HUES64 (cell line): ENCODE data around the gene MSI2.

Experiments
- H3K27ac ChIP-seq: 2 replicates; pipeline ENCODE4 v1.7.0; 2013; ENCODE audit warnings: low read depth, low read length, inconsistent platforms
- H3K27me3 ChIP-seq: 2 replicates; pipeline ENCODE4 v1.6.1; 2013; ENCODE audit warnings: mild to moderate bottlenecking, low read length; ENCODE audit not compliant: insufficient read depth
- H3K36me3 ChIP-seq: 2 replicates; pipeline ENCODE4 v1.6.1; 2013; ENCODE audit warnings: mild to moderate bottlenecking, low read length; ENCODE audit not compliant: insufficient read depth
- H3K4me1 ChIP-seq: 2 replicates; pipeline ENCODE4 v1.6.1; 2013; ENCODE audit warnings: mild to moderate bottlenecking, low read length, moderate library complexity; ENCODE audit not compliant: insufficient read depth
- H3K4me3 ChIP-seq: 2 replicates; pipeline ENCODE4 v1.5.1; 2013; ENCODE audit warnings: mild to moderate bottlenecking, low read length, moderate library complexity
- H3K9ac ChIP-seq: 2 replicates; pipeline ENCODE4 v1.6.1; 2013; ENCODE audit warnings: mild to moderate bottlenecking, low read depth, low read length
- H3K9me3 ChIP-seq: 2 replicates; pipeline ENCODE4 v1.6.1; 2013; ENCODE audit warnings: low read depth, low read length; ENCODE audit not compliant: insufficient read depth
- WGBS: fragments of 150-250, 120-280 bp; methylation state at CpG from one replicate; pipeline ENCODE4 v1.1.7; 2013; ENCODE audit warnings: missing lambda C conversion rate; 5-methylcytosine and 5-hydroxymethylcytosine counted together

Gene MSI2

DNA sequence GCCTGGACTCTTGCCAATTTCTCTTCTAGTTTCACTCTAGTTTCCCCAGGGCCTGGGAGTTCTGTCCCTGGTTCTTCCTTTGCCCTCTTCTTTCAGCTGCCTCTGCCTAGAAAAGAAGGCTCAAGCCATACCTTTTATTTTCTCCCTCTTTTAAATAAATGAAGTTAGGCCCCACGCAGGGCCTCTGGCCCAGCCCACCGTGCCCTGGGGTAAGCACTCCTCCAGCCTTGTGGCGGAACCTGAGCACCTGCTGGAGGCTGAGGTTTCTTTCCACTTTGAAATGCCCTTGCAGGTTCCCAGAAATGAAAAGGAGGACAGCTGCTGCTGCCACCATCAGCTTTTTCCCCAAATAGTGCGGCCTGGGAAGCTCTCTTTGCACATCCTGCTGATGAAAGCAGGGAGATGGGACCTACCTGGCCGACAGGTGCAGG lies 349.4 kb downstream of the MSI2 start:
- Histone ChIP-seq H3K4me3 (no peak overlapping the region), H3K9me3 (no peaks in the 10 kb centered on the region), H3K4me1 (peaks cover 41% of the 10 kb centered on the region), H3K27me3 (no peaks in the 10 kb centered on the region), H3K9ac (no peak overlapping the region), H3K36me3 (no peaks in the 10 kb centered on the region), H3K27ac (0 out of 2 replicates have a peak overlapping the region, but pooled peaks have one; percentile 13)
- 82% methylated on average over 5 of the region's 5 CpGs for WGBS

DNA sequence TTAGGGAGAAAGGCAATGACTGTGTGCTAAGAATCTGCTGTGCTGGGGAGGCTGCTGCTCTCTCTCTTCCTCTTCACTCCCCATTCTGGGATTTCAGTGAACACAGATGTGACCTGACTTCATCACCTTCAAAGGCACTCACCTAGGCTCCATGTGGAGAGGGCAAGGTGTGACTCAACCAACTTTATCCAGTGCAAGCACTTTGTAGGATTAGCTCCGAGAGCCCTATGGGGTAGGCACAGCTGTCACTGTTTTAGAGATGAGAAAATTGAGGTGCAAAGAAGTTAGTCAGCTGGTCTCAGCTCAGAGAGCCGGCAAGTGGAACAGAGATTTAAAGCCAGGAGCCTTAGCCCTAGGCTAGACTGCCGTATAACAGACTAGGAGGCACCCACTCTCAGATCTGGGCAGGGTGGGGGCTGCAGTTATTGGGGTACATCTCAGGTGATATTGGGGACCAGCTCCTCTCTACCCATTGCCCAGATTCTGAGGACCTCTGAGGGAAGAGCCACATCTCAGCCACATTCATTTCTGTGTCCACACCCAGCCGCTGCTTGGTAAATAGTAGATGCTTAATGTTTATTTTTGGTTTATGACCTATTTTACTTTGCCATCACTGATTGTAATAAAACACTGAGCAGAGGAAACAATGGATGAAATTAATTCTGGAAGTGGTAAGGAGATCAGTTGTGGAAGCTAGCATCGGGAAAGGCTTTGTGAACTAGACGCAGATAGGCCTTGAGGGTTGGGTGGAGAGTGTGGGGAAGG lies 350.0 kb downstream of the MSI2 start:
- no peak overlapping the region for H3K27ac ChIP-seq

DNA sequence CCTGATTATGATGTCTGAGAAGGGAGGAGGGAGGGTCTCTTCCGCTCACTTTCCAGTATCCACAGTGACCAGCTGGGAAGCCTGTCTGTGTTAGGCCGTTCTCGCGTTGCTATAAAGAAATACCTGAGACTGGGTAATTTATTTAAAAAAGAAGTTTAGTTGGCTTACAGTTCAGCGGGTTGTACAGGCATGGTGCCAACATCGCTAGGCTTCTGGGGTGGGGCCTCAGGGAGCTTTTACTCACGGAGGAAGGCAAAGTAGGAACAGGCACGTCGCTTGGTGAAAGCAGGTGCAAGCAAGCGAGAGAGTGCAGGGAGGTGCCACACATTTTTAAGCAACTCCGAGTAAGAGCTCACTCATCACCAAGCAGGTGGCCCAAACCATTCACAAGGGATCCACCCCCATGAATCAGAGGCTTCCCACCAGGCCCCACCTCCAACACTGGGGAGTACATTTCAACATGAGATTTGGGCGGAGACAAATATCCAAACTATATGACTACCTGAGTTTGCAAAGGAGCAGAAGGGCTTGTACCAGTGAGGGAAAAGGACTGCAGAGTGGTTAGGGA lies 351.3 kb downstream of the MSI2 start:
- peak overlapping the region; percentile 67 for H3K27ac ChIP-seq
- WGBS: 87% methylated on average over 12 of the region's 12 CpGs
- H3K4me3 ChIP-seq: no peak overlapping the region
- H3K27me3 ChIP-seq: no peaks in the 10 kb centered on the region
- no peaks in the 10 kb centered on the region for H3K9me3 ChIP-seq
- H3K4me1 ChIP-seq: peaks cover 43% of the 10 kb centered on the region
- no peaks in the 10 kb centered on the region for H3K36me3 ChIP-seq
- 0 out of 2 replicates have a peak overlapping the region, but pooled peaks have one; percentile 12 for H3K9ac ChIP-seq

More for the DNA sequence above, 350.0 kb downstream of the MSI2 start:
- H3K4me1 ChIP-seq: peaks cover 41% of the 10 kb centered on the region
- no peaks in the 10 kb centered on the region for H3K9me3 ChIP-seq
- H3K9ac ChIP-seq: no peak overlapping the region
- no peaks in the 10 kb centered on the region for H3K36me3 ChIP-seq
- H3K27me3 ChIP-seq: no peaks in the 10 kb centered on the region
- 92% methylated on average over 6 of the region's 6 CpGs for WGBS
- no peak overlapping the region for H3K4me3 ChIP-seq

DNA sequence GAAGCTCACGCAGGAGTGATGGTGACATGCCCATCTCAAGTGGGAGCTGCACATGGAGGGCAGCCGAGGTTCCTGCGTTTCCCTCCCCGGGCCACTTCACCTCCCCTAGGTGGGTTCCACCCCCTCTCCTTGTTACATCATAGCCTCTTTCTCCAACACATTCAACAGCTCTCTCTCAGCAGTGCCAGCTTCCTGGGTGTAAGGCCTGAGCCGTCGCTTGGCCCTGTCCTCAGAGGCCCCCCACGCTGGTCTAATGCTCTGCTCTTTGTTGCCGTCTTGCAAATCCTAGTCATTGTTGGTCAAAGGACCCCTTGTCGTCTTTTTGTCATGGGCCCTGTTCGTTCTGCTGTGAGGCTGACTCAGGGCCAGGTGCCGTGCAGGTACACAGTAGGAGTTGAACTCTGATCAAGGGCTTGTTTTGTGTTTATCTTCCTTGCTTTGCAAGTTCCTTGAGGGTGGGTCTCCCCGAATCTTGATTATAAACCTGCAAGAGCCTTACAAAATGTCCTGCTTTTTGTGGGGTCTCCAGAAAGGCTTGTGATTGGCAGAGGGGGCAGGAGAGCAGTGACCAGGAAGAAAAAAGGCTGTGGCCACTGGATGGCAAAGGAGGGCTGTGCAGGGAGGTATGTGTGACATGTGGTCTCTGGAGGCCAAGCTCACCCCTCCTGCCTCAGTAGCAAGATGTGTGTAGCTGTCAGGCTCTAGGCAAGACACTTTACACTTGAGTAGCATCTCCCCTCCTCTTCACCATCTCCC lies 352.2 kb downstream of the MSI2 start:
- Histone ChIP-seq H3K4me3 (no peak overlapping the region), H3K9me3 (no peaks in the 10 kb centered on the region), H3K9ac (0 out of 2 replicates have a peak overlapping the region, but pooled peaks have one; percentile 12), H3K4me1 (peaks cover 47% of the 10 kb centered on the region), H3K27me3 (no peaks in the 10 kb centered on the region), H3K36me3 (no peaks in the 10 kb centered on the region), H3K27ac (peak overlapping the region; percentile 67)
- 59% methylated on average over 12 of the region's 12 CpGs for WGBS

DNA sequence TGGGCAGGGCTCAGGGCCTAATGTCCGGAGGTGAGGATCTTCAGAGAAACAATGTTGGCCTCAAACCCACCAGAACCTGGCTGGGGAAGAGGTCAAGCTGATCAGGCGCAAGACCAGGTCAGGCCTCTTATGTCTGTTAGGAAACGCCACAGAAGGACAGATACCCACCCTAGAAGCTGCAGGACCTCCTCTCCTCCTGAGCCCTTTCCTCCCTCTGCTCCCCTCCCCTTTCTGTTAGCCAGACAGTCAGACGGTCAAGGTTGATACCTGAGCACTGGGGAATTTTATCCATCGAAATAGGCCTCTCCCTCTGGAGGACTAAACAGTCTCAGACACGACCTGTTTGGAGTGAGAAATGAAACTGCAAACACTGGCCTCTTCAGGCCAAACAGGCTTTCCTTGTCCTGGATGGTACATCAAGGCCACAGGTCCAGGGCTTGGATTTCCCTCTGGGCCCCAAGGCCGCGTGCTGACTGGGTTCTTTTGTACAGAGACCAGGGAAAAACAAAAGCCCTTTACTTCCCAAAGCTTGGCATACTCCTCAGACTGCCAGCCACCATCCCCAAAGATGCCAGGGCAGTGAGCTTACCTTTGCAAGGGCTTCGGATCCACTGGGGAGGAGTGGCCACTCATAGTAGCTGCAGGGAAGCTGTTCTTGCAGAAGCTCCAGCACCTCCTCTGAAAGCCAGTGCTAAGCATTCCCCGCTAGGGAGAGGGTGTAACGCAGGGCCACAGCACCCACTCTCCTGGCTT lies 353.0 kb downstream of the MSI2 start:
- H3K4me3 ChIP-seq: no peak overlapping the region
- H3K36me3 ChIP-seq: no peaks in the 10 kb centered on the region
- peak overlapping the region; percentile 53; the same call in 1 of the 2 replicates for H3K27ac ChIP-seq
- H3K4me1 ChIP-seq: peaks cover 47% of the 10 kb centered on the region
- H3K9ac ChIP-seq: no peak overlapping the region
- 86% methylated on average over 11 of the region's 11 CpGs for WGBS
- H3K27me3 ChIP-seq: no peaks in the 10 kb centered on the region
- no peaks in the 10 kb centered on the region for H3K9me3 ChIP-seq

DNA sequence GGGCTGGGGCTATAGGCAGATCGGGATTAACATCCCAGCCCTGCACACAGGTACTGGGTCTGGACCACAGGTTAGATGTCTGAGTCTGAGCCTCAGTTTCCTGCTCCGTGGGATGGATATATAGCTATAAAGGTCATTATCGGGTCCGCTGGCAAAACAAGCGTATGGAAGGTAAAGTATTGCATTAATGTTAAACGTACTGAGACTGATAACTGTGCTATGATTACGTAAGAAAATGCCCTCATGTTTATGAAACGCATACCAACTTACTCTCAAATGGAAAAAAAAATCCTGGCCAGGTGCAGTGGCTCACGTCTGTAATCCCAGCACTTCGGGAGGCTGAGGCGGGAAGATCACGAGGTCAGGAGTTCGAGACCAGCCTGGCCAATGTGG lies 353.6 kb downstream of the MSI2 start:
- 91% methylated on average over 13 of the region's 13 CpGs for WGBS
- Histone ChIP-seq H3K4me3 (no peak overlapping the region), H3K27ac (no peak overlapping the region), H3K4me1 (peaks cover 50% of the 10 kb centered on the region), H3K9ac (no peak overlapping the region), H3K36me3 (no peaks in the 10 kb centered on the region), H3K27me3 (no peaks in the 10 kb centered on the region), H3K9me3 (no peaks in the 10 kb centered on the region)

DNA sequence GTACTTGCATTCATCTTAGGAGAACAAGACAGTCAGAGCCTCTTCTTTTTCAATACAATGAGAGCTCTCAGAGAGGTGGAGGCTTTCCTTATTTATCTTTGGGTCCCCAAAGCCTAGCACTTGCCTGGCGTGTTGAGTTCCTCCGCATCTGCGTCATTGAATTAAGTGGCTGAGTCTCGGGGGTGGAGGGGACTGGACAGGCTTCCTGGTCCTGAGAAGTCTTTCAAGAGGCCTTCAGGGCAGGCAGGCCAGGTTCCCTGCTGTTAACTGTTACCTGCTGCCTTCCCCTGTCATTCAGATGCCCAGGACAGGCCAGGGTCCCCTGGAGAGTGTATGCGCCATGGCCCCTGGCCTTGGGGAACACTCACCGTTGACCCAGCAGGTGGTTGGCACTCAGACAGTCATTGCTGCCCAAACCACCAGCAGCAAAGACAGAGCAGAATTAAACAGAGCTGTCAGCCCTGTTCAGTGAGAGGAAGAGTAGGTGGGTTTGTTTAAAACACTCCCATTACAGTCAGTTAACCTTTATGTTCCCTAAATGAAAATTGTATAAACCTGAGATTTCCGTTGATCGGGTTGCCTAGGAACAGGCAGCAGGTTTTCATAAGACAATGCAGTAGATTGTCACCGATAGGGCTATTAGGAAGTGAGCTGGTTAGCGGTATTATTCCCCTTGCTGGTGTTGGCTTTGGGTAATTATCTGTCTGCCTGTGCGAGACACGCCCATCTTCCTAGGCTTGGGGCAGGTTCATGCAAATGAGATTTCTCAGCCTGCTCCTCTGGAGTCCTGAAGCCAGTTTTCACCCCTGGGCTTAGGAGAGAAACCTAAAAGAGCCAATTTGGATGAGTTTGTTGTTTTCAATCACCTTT lies 356.1 kb downstream of the MSI2 start:
- H3K36me3 ChIP-seq: peaks cover 9% of the 10 kb centered on the region
- H3K4me3 ChIP-seq: no peak overlapping the region
- peaks cover 7% of the 10 kb centered on the region; the same call in 1 of the 2 replicates for H3K9me3 ChIP-seq
- H3K4me1 ChIP-seq: peaks cover 35% of the 10 kb centered on the region
- 42% methylated on average over 7 of the region's 12 CpGs for WGBS
- no peaks in the 10 kb centered on the region for H3K27me3 ChIP-seq
- H3K27ac ChIP-seq: no peak overlapping the region
- H3K9ac ChIP-seq: no peak overlapping the region

DNA sequence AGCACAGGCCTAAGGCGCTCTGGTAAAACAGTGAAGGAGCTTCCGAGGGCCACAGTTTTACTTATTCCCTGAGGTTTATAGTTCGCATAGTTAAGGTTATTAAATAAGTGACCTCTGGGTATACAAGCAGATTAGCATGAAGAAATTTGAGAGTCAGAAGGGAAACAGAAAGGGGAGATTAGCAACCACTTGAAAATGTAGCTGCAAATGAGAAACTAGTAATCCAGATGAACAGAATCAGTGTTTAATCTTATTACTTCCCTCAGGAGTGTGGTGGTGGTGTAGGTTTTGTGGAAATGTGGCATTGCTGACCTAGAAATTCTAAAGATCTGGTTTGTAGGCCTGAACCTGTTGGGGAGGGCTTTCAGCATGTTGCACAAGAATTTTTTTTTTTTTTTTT lies 358.4 kb downstream of the MSI2 start:
- no peak overlapping the region for H3K9ac ChIP-seq
- no peak overlapping the region for H3K4me3 ChIP-seq
- no peaks in the 10 kb centered on the region for H3K27me3 ChIP-seq
- H3K27ac ChIP-seq: no peak overlapping the region
- peaks cover 7% of the 10 kb centered on the region; the same call in 1 of the 2 replicates for H3K9me3 ChIP-seq
- 89% methylated on average over 3 of the region's 3 CpGs for WGBS
- H3K4me1 ChIP-seq: peaks cover 12% of the 10 kb centered on the region
- peaks cover 13% of the 10 kb centered on the region for H3K36me3 ChIP-seq

DNA sequence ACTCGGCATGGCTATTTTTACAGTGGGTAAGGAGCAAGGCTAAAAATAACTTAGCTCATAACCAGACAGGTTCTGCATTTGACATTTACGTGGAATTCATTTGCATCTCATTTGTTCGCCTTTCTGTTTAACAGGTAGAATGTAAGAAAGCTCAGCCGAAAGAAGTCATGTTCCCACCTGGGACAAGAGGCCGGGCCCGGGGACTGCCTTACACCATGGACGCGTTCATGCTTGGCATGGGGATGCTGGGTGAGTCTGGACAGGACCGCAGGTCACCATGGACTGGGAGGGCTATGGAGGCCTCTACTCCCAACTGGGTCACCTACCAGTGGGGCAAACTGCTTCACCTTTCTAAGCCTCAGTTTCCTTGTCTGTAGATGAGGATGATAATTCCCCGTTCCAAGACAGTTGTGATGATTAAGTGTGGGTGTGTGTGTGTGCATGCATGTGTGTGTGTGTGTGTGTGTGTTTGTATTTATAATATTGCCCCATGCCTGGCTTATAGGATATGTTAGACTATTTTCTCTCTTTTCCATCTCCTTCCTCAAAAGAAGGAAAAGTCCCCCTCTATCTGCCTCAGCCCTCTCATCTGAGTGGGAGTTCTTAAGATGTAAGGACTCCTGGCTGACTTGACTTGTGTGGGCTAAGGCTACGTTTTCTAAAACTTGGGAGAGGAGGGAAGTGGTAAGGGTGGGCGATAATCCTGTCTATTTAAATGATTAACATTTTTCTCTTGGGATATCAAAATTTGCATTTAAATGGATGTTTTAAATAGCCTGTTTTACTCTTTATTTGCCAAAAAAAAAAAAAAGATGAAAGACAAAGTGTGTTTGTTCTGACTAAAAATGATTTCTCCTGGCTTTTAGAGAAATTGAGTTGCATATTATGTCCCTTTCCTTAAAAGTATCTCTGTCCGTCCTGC lies 359.8 kb downstream of the MSI2 start:
- H3K36me3 ChIP-seq: peaks cover 13% of the 10 kb centered on the region
- no peak overlapping the region for H3K4me3 ChIP-seq
- WGBS: 94% methylated on average over 13 of the region's 13 CpGs

More for the DNA sequence above, 359.8 kb downstream of the MSI2 start:
- no peak overlapping the region for H3K27ac ChIP-seq
- H3K27me3 ChIP-seq: no peaks in the 10 kb centered on the region
- peaks cover 7% of the 10 kb centered on the region; the same call in 1 of the 2 replicates for H3K9me3 ChIP-seq
- H3K4me1 ChIP-seq: peaks cover 10% of the 10 kb centered on the region; the same call in 1 of the 2 replicates
- H3K9ac ChIP-seq: no peak overlapping the region
